Thyroid gland (tissue), 4 donors: ENCODE results near the gene SEC22A. TPM values are rescaled to one million over a fixed set of nuclear protein-coding genes. Genes with fewer than 3 reads are reported as not detected.

ENCODE experiments used
- DNase-seq, 2 donors: peaks; one replicate each; pipeline ENCODE4 v3.0.0-alpha.2; 2019
- H3K27ac ChIP-seq, 3 donors: fragments of 200-600 bp; sonication (generic); 1 replicate in 2 of 3; 2 replicates in 1 of 3; pipeline ENCODE4 v1.5.1; 2016 to 2019; ENCODE audit warnings: mild to moderate bottlenecking in 1 of 3, moderate library complexity in 1 of 3
- H3K27me3 ChIP-seq: fragments of 200-600 bp; sonication (generic); one replicate; pipeline ENCODE4 v1.5.1; 2019
- H3K36me3 ChIP-seq, 2 donors: fragments of 200-600 bp; sonication (generic); one replicate each; pipeline ENCODE4 v1.5.1; 2016 to 2019
- H3K4me1 ChIP-seq, 2 donors: fragments of 200-600 bp; sonication (generic); one replicate each; pipeline ENCODE4 v1.5.1; 2017 to 2019
- H3K4me3 ChIP-seq, 3 donors: fragments of 200-600 bp; sonication (generic); replicated peaks in 1 of 3; 1 replicate in 2 of 3; 2 replicates in 1 of 3; pipeline ENCODE4 v1.5.1; 2016; ENCODE audit warnings: mild to moderate bottlenecking in 1 of 3
- H3K9me3 ChIP-seq: fragments of 200-600 bp; sonication (generic); one replicate; pipeline ENCODE4 v1.5.1; 2017
- POLR2A ChIP-seq, 2 donors: fragments of 450-650 bp; IDR thresholded peaks; one replicate each; pipeline ENCODE4 v1.6.1; 2017; ENCODE audit warnings: antibody characterized with exemption in 2 of 2, mild to moderate bottlenecking in 2 of 2, moderate library complexity in 1 of 2
- WGBS, 2 donors: methylation state at CpG; one replicate each; pipeline ENCODE4 v1.1.5; 2017; 5-methylcytosine and 5-hydroxymethylcytosine counted together
- intact Hi-C: fragments of 100-400 bp; cut with DNase I; formaldehyde crosslinking; loops from one replicate; pipeline ENCODE4 v1.15.1; 2023
- total RNA-seq, 4 donors: library from RNA; depleted of rRNA; stranded (reverse); fragments of >200 nt; gene quantifications; one replicate each; pipeline ENCODE4 v1.2.3, GENCODE V29; 2016
- TF ChIP-seq, protein P1 (sequence below), 6 experiments: fragments of 200-600 bp in 3 of 6; fragments of 450-650 bp in 3 of 6; sonication (generic) in 3 of 6; IDR thresholded peaks; one replicate each; pipeline ENCODE4 v1.5.1; 2016 to 2019; ENCODE audit warnings: antibody characterized with exemption in 6 of 6, mild to moderate bottlenecking in 2 of 6, inconsistent platforms in 1 of 6, moderate library complexity in 1 of 6

SEC22A gene
- total RNA-seq, 4 donors from 2014 or later: 22.4 to 45.2 (median 33.6) TPM

DNA sequence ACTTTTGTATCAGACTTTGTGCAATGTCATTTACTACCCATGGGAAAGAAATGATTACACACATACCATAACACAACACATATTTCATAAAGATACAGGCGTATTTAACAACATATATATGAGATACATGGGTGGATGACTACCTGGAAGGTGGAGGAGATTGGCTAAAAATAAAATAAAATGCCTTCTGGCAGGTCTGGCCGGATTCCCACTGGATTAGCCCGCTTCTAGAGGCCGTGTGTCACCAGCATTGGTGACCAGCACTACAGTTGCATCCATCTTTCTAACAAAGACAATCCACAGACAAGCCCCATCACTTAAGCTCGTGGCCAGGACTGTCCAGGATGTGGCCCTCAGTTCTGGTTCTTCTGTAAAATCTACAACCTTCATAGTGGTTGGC, 21.0 kb upstream of the SEC22A start:
- H3K36me3 ChIP-seq: no peaks in the 10 kb centered on the region
- no peak for DNase-seq
- no peaks in the 10 kb centered on the region for H3K9me3 ChIP-seq
- TF ChIP-seq, protein P1, sequence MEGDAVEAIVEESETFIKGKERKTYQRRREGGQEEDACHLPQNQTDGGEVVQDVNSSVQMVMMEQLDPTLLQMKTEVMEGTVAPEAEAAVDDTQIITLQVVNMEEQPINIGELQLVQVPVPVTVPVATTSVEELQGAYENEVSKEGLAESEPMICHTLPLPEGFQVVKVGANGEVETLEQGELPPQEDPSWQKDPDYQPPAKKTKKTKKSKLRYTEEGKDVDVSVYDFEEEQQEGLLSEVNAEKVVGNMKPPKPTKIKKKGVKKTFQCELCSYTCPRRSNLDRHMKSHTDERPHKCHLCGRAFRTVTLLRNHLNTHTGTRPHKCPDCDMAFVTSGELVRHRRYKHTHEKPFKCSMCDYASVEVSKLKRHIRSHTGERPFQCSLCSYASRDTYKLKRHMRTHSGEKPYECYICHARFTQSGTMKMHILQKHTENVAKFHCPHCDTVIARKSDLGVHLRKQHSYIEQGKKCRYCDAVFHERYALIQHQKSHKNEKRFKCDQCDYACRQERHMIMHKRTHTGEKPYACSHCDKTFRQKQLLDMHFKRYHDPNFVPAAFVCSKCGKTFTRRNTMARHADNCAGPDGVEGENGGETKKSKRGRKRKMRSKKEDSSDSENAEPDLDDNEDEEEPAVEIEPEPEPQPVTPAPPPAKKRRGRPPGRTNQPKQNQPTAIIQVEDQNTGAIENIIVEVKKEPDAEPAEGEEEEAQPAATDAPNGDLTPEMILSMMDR (IDR thresholded peaks at IDR 0.05): no peak
- TF ChIP-seq POLR2A (IDR thresholded peaks at IDR 0.05): no peak
- intact Hi-C loops: no loop called here
- no peak overlapping the region for H3K4me3 ChIP-seq
- H3K4me1 ChIP-seq: no peaks in the 10 kb centered on the region
- WGBS, 2 donors: 90 to 94% methylated on average over 5 of the region's 5 CpGs
- no peak overlapping the region for H3K27ac ChIP-seq
- no peaks in the 10 kb centered on the region for H3K27me3 ChIP-seq

DNA sequence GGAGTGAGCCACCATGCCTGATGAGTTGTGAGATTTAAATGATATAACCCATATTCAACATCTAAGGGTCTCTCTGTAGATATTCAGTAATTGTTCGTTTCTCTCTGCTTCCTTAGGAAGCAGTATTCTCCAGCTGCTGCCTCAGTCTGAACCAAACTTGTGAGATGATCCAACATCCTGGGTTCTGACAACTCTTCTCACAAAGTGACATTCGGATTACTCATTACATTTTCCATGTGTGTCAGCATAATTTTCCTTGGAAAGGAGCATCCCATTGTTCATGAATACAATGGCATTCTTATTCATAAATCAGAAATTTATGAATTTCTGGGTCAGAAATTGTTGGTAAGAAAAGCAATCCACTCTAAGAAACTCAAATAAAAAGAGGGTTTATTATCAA, 15.0 kb upstream of the SEC22A start:
- Histone ChIP-seq H3K36me3 (no peaks in the 10 kb centered on the region), H3K4me3 (no peak overlapping the region), H3K4me1 (no peaks in the 10 kb centered on the region), H3K9me3 (no peaks in the 10 kb centered on the region), H3K27me3 (no peaks in the 10 kb centered on the region), H3K27ac (no peak overlapping the region)
- DNase-seq: no peak
- intact Hi-C loops: no loop called here
- WGBS, 2 donors: 78 to 83% methylated on average over 2 of the region's 2 CpGs
- TF ChIP-seq, protein P1 (IDR thresholded peaks at IDR 0.05): no peak
- no peak for TF ChIP-seq POLR2A (IDR thresholded peaks at IDR 0.05)

GRCh38 chr3:123188058-123188457, 13.7 kb upstream of the SEC22A start:
- intact Hi-C loops: no loop called here
- no peak for DNase-seq

DNA sequence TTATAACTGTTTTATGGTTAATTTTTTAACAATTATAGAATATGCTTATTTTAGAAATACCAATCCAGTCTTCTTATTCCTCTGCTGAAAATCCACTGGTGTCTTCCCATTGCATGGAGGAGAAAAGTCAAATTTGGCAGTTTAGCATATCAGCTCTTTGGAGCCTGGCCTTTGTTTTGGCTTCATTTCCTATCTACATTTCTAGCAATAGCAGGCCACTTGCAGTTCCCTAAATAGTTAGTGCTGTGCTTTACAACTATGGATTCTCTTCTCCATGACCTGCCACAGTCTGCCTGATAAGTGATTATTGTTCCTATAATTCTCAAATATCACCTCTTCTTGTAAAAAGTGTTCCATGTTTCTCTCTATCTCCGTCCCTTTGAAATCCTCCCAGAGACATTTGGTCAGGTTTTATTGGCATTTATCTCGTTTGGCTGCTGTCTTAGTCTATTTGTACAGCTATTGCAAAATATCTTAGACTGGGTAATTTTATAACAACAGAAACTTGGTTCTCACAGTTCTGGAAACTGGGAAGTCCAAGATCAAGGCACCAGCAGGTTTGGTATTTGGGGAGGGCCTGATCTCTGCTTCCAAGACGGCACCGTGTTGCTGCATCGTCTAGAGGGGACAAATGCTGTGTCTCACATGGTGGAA, 8.2 kb upstream of the SEC22A start:
- no peak overlapping the region for H3K27ac ChIP-seq
- H3K9me3 ChIP-seq: no peaks in the 10 kb centered on the region
- WGBS, 2 donors: 87% methylated on average over 5 of the region's 5 CpGs
- no peak for DNase-seq
- intact Hi-C loops: no loop called here
- no peaks in the 10 kb centered on the region for H3K27me3 ChIP-seq
- no peaks in the 10 kb centered on the region for H3K4me1 ChIP-seq
- no peaks in the 10 kb centered on the region for H3K36me3 ChIP-seq
- TF ChIP-seq, protein P1 (IDR thresholded peaks at IDR 0.05): no peak
- no peak for TF ChIP-seq POLR2A (IDR thresholded peaks at IDR 0.05)
- no peak overlapping the region for H3K4me3 ChIP-seq

More at GRCh38 chr3:123188058-123188457, 13.7 kb upstream of the SEC22A start:
- Histone ChIP-seq H3K27ac (no peak overlapping the region), H3K9me3 (no peaks in the 10 kb centered on the region), H3K4me1 (no peaks in the 10 kb centered on the region), H3K4me3 (no peak overlapping the region), H3K36me3 (no peaks in the 10 kb centered on the region), H3K27me3 (no peaks in the 10 kb centered on the region)
- no peak for TF ChIP-seq POLR2A (IDR thresholded peaks at IDR 0.05)
- TF ChIP-seq, protein P1 (IDR thresholded peaks at IDR 0.05): no peak
- 88 to 90% methylated on average over 6 of the region's 6 CpGs for whole genome bisulfite sequencing, 2 donors

DNA sequence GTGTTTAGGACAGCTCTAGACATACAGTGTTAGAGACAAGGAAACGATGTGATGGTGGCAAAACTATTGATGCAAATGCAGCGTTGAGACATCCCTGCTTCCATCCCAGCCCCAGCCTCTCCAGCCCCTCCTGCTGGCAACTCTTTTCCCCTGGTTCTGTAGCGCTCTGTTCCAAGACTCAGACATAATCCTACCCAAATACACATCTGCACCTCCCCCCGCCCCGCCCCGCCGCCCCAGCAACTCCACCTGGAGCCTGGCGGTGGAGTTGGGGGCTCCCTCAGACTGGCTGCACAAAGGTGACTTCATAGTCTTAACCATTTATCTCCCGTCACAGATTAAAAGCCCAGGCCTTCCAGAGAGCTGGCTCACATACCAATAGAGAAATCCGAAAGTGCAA, 7.2 kb upstream of the SEC22A start:
- H3K27me3 ChIP-seq: no peaks in the 10 kb centered on the region
- DNase-seq: peak; percentile 20 to 26
- no peak overlapping the region for H3K4me3 ChIP-seq
- H3K36me3 ChIP-seq: no peaks in the 10 kb centered on the region
- TF ChIP-seq POLR2A (IDR thresholded peaks at IDR 0.05): no peak
- TF ChIP-seq, protein P1 (IDR thresholded peaks at IDR 0.05): peak in 3 of 6 experiments; percentile 7 to 60 (median 19)
- WGBS, 2 donors: 27 to 41% methylated on average over 10 of the region's 10 CpGs
- intact Hi-C loops: no loop called here
- no peaks in the 10 kb centered on the region for H3K9me3 ChIP-seq
- H3K27ac ChIP-seq: no peak overlapping the region
- H3K4me1 ChIP-seq: no peaks in the 10 kb centered on the region
